ENCODE results near the gene MTAP.

GRCh38 chr9:21906881-21907280 lies 104.4 kb downstream of the MTAP start:
- TF ChIP-seq POLR2A (IDR thresholded peaks at IDR 0.05; ENCODE audit: low read depth, low read length) = no peak
- TF ChIP-seq POLR2AphosphoS5 (IDR thresholded peaks at IDR 0.05; ENCODE audit: low read depth, low read length) = no peak
- TF ChIP-seq TAF1 (IDR thresholded peaks at IDR 0.05; ENCODE audit: borderline replicate concordance, low read depth, low read length) = no peak

Measured in GM12892 (cell line).